Heart right ventricle (tissue), 16 donors: ENCODE measurements around the gene OPRD1. TPM values are rescaled to one million over a fixed set of nuclear protein-coding genes. Genes with fewer than 3 reads are reported as not detected.

Source experiments
- ATAC-seq, 8 donors: fragments of 200-7000 bp; cut with Tn5 transposase; one replicate each; pipeline ENCODE4 v1.9.1; 2020; ENCODE audit warnings: mild to moderate bottlenecking in 8 of 8, moderate library complexity in 8 of 8, moderate number of reproducible peaks in 1 of 8
- DNase-seq, 2 donors: peaks; one replicate each; pipeline ENCODE4 v3.0.0-alpha.2; 2020
- H3K27ac ChIP-seq, 10 donors: fragments of 200-600 bp; sonication (generic) in 2 of 10; one replicate each; pipeline versions ENCODE4 v1.5.0 to v1.8.0; 2020 to 2022; ENCODE audit warnings: mild to moderate bottlenecking in 3 of 10
- H3K27me3 ChIP-seq, 7 donors: fragments of 200-600 bp; one replicate each; pipeline ENCODE4 v1.8.0; 2021 to 2022; ENCODE audit warnings: mild to moderate bottlenecking in 2 of 7
- H3K36me3 ChIP-seq, 9 donors: fragments of 200-600 bp; sonication (generic) in 1 of 9; one replicate each; pipeline versions ENCODE4 v1.5.0 to v1.8.0; 2020 to 2022; ENCODE audit warnings: mild to moderate bottlenecking in 2 of 9
- H3K4me1 ChIP-seq, 9 donors: fragments of 200-600 bp; sonication (generic) in 1 of 9; one replicate each; pipeline versions ENCODE4 v1.5.0 to v1.8.0; 2020 to 2022; ENCODE audit warnings: mild to moderate bottlenecking in 4 of 9
- H3K4me3 ChIP-seq, 10 donors: fragments of 200-600 bp; sonication (generic) in 2 of 10; one replicate each; pipeline versions ENCODE4 v1.5.0 to v1.8.0; 2020 to 2022; ENCODE audit warnings: mild to moderate bottlenecking in 7 of 10, moderate library complexity in 2 of 10
- H3K9me3 ChIP-seq, 11 donors: fragments of 200-600 bp in 10 of 11; sonication (generic) in 2 of 11; one replicate each; pipeline versions ENCODE4 v1.5.0 to v1.8.0; 2013 to 2022; ENCODE audit warnings: mild to moderate bottlenecking in 2 of 11, control low read depth in 1 of 11, moderate library complexity in 1 of 11
- WGBS, 2 donors: extraction: QIAGEN DNeasy Blood & Tissue Kit; methylation state at CpG; one replicate each; pipeline ENCODE4 v1.1.7; 2013; ENCODE audit warnings: inconsistent platforms in 1 of 2; 5-methylcytosine and 5-hydroxymethylcytosine counted together
- intact Hi-C, 10 donors: fragments of 100-400 bp; cut with DNase I; formaldehyde crosslinking; loops; one replicate each; pipeline versions ENCODE4 v1.11.1 to v1.14.2; 2022
- polyA plus RNA-seq, 2 donors: library from polyadenylated mRNA; stranded (reverse); fragments of 200-250 nt; gene quantifications; one replicate each; pipeline ENCODE4 v1.2.3, GENCODE V29; 2013
- total RNA-seq, 10 donors: library from RNA; stranded (reverse); fragmentation: NEBNext Ultra II Directional in 3 of 10; extraction: Animal tissue kit (Norgen Biotek cat#: 25700) in 3 of 10; gene quantifications; one replicate each; pipeline versions ENCODE4 v1.2.1 to v1.2.4, GENCODE V29; 2021 to 2023
- TF ChIP-seq, protein P1 (sequence below), 9 donors: fragments of 200-600 bp; sonication (generic) in 2 of 9; IDR thresholded peaks; one replicate each; pipeline versions ENCODE4 v1.5.0 to v1.8.0; 2021 to 2022; ENCODE audit warnings: antibody characterized with exemption in 9 of 9, mild to moderate bottlenecking in 5 of 9, moderate library complexity in 1 of 9
- donor health status: Arrhythmogenic right ventricular cardiomyopathy.
- donor health status: ischemic (EF 13 %, LVEDD 7.1; RV severe dilation, severe dysfunction).
- donor health status: healthy with polysubstance abuse.
- donor health status: DM: no; HTN: yes; CAD: no.
- donor health status: DM: no; HTN: no; CAD: no.
- donor health status: ischemic (EF 25% LVEDD 6.9; RV normal size, moderate dysfunction).
- donor health status: ischemic (EF 25% LVEDD 5.7; RV mildly dilated, moderate dysfunction).
- donor health status: healthy.
- donor health status: DM: yes; HTN: yes; CAD: no.
- donor health status: Ischemic cardiomyopathy.
- donor health status: ischemic (EF 35%, LVEDD 5.7; RV mildly dilated, moderate dysfunction).
- donor health status: nonischemic (EF 11% LVEDD 7.7; RV severe dilation, severe dysfunction).
- donor health status: DM: yes; HTN: yes; CAD: no.
- donor health status: PGD.
- donor health status: ischemic (EF 29% LVEDD 5.4; RV normal size, mild dysfunction).
- donor health status: nonischemic (EF 23%, LVEDD 6.1; RV moderate dilation, normal function).

OPRD1 gene
- total and polyA plus RNA-seq, 12 donors, result 0.02 to 0.04 TPM; not detected in 10

GRCh38 chr1:28885977-28886730 is 74.2 kb downstream of the OPRD1 start:
- no peak for DNase-seq
- no peaks in the 10 kb centered on the region for H3K36me3 ChIP-seq
- peak overlapping the region in 9 of 10 donors; percentile 79 to 93 (median 87) for H3K27ac ChIP-seq
- peaks cover 0 to 6% (median 0%) of the 10 kb centered on the region in 7 donors for H3K27me3 ChIP-seq
- no peaks in the 10 kb centered on the region for H3K9me3 ChIP-seq
- peak overlapping the region in 6 of 10 donors; percentile 70 to 94 (median 88) for H3K4me3 ChIP-seq
- intact Hi-C loops, result loop anchor here in 5 of 10 donors (5.0 to 10.0 kb wide), 5 partner anchors 96 to 1819 kb away; partner anchors contain the start of genes RNU11 (in 1 of the 5) and TAF12 (in 1 of the 5)
- H3K4me1 ChIP-seq, result peaks cover 0 to 47% (median 16%) of the 10 kb centered on the region in 9 donors
- TF ChIP-seq, protein P1, sequence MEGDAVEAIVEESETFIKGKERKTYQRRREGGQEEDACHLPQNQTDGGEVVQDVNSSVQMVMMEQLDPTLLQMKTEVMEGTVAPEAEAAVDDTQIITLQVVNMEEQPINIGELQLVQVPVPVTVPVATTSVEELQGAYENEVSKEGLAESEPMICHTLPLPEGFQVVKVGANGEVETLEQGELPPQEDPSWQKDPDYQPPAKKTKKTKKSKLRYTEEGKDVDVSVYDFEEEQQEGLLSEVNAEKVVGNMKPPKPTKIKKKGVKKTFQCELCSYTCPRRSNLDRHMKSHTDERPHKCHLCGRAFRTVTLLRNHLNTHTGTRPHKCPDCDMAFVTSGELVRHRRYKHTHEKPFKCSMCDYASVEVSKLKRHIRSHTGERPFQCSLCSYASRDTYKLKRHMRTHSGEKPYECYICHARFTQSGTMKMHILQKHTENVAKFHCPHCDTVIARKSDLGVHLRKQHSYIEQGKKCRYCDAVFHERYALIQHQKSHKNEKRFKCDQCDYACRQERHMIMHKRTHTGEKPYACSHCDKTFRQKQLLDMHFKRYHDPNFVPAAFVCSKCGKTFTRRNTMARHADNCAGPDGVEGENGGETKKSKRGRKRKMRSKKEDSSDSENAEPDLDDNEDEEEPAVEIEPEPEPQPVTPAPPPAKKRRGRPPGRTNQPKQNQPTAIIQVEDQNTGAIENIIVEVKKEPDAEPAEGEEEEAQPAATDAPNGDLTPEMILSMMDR (IDR thresholded peaks at IDR 0.05), result no peak
- ATAC-seq, result no peak
- WGBS, 2 donors, result 65% methylated on average over 17 of the region's 17 CpGs

DNA sequence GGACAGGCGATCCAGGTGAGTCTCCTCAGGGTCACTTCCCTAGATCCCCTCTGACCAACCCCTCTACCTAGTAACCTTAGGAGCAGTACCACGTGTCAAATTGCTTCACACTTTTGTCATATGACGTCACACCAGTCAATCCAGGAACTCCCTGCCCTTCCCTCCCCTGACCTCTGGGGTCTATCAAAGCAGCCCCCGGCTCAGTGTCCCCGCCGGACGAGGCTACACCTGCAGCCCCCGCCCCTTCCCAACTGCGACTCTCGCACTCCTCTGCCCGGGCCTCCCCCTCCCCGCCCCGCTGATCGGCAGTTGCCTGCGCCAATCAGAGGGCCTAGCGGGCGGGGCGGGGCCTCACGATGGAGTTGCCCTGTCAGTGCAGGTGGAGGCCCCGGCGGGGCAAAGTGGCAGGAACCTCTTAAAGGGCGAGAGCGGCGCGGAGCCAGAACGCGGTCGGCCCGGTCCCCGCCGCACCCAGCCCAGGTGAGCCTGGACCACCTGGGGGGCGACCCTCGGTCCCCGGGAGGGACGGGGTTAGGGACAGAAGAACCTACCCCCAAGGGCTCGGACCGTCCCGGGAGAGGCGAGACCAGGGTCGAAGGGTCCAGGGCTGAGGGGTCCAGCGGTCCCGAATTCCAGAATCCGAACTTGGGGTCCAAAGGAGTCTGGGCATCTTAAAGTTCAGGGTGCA is 74.9 kb downstream of the OPRD1 start:
- Histone ChIP-seq H3K4me3 (peak overlapping the region; percentile 53 to 99 (median 88)), H3K36me3 (no peaks in the 10 kb centered on the region), H3K27me3 (peaks cover 0 to 6% (median 0%) of the 10 kb centered on the region in 7 donors), H3K27ac (peak overlapping the region; percentile 34 to 93 (median 86)), H3K9me3 (no peaks in the 10 kb centered on the region), H3K4me1 (peaks cover 0 to 45% (median 16%) of the 10 kb centered on the region in 9 donors)
- TF ChIP-seq, protein P1 (IDR thresholded peaks at IDR 0.05), result no peak
- intact Hi-C loops, result loop anchor here in 5 of 10 donors (5.0 to 10.0 kb wide), 5 partner anchors 95 to 1818 kb away; partner anchors contain the start of genes RNU11 (in 1 of the 5) and TAF12 (in 1 of the 5)
- ATAC-seq, result peak; percentile 79 to 89 (median 84)
- peak; percentile 80 to 86 for DNase-seq
- WGBS, 2 donors, result 1 to 2% methylated on average over 43 of the region's 43 CpGs

- Histone ChIP-seq H3K36me3 (no peaks in the 10 kb centered on the region), H3K4me3 (peak overlapping the region; percentile 53 to 99 (median 88)), H3K4me1 (peaks cover 0 to 45% (median 16%) of the 10 kb centered on the region in 9 donors), H3K9me3 (no peaks in the 10 kb centered on the region), H3K27me3 (peaks cover 0 to 6% (median 0%) of the 10 kb centered on the region in 7 donors), H3K27ac (peak overlapping the region; percentile 34 to 93 (median 86))
- WGBS, 2 donors, result 0% methylated on average over 41 of the region's 41 CpGs
- TF ChIP-seq, protein P1 (IDR thresholded peaks at IDR 0.05), result no peak
- intact Hi-C loops, result loop anchor here in 5 of 10 donors (5.0 to 10.0 kb wide), 5 partner anchors 95 to 1817 kb away; partner anchors contain the start of genes RNU11 (in 1 of the 5) and TAF12 (in 1 of the 5)
- DNase-seq (peak in 1 of 2 donors; percentile 45), ATAC-seq (peak; percentile 16 to 46 (median 30))
Observed at GRCh38 chr1:28887419-28887834, 75.5 kb downstream of the OPRD1 start.
